ENCODE measurements around the gene CCDC146.
"Not testable (repeated sequence)": the region's sequence is repeated elsewhere in the genome, so short reads cannot be mapped to it uniquely, and the experiment has no call there.

DNA sequence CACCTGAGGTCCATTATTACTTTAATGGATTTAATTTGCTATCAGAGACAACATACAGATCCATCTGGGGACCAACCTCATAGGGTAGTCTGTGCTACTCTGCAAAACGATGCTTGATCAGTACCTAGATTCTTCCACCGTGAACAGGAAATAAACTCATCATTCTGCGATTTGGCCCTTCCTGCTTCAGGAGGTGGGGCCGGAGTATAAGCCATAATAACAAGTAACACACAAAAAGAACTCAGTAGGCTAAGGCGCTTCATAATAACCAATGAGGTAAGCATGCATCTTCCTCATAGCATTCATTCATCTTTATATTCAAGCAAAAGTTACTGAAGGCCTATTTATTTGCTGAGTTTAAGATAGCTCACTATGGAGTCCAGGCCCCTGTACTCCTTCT, 42.8 kb upstream of the CCDC146 start:
- TF ChIP-seq TAF1 (conservative IDR thresholded peaks at IDR 0.05); GABPA (IDR thresholded peaks at IDR 0.05 in 1 of 2, conservative IDR thresholded peaks at IDR 0.05 in 1 of 2); FOXA1 (IDR thresholded peaks at IDR 0.05); JUND (IDR thresholded peaks at IDR 0.05); YY1 (IDR thresholded peaks at IDR 0.05); SP1 (IDR thresholded peaks at IDR 0.05); EGR1 (IDR thresholded peaks at IDR 0.05; ENCODE audit: low read depth in 2 of 2); RAD21 (IDR thresholded peaks at IDR 0.05); RXRA (IDR thresholded peaks at IDR 0.05); NR2F2 (IDR thresholded peaks at IDR 0.05): not testable (repeated sequence)
- TF ChIP-seq, protein P1, sequence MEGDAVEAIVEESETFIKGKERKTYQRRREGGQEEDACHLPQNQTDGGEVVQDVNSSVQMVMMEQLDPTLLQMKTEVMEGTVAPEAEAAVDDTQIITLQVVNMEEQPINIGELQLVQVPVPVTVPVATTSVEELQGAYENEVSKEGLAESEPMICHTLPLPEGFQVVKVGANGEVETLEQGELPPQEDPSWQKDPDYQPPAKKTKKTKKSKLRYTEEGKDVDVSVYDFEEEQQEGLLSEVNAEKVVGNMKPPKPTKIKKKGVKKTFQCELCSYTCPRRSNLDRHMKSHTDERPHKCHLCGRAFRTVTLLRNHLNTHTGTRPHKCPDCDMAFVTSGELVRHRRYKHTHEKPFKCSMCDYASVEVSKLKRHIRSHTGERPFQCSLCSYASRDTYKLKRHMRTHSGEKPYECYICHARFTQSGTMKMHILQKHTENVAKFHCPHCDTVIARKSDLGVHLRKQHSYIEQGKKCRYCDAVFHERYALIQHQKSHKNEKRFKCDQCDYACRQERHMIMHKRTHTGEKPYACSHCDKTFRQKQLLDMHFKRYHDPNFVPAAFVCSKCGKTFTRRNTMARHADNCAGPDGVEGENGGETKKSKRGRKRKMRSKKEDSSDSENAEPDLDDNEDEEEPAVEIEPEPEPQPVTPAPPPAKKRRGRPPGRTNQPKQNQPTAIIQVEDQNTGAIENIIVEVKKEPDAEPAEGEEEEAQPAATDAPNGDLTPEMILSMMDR (IDR thresholded peaks at IDR 0.05; ENCODE audit: low read depth, low read length, missing input control): not testable (repeated sequence)
- TF ChIP-seq, protein P2, sequence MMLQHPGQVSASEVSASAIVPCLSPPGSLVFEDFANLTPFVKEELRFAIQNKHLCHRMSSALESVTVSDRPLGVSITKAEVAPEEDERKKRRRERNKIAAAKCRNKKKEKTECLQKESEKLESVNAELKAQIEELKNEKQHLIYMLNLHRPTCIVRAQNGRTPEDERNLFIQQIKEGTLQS (IDR thresholded peaks at IDR 0.05): not testable (repeated sequence)
- TF ChIP-seq, protein P3, sequence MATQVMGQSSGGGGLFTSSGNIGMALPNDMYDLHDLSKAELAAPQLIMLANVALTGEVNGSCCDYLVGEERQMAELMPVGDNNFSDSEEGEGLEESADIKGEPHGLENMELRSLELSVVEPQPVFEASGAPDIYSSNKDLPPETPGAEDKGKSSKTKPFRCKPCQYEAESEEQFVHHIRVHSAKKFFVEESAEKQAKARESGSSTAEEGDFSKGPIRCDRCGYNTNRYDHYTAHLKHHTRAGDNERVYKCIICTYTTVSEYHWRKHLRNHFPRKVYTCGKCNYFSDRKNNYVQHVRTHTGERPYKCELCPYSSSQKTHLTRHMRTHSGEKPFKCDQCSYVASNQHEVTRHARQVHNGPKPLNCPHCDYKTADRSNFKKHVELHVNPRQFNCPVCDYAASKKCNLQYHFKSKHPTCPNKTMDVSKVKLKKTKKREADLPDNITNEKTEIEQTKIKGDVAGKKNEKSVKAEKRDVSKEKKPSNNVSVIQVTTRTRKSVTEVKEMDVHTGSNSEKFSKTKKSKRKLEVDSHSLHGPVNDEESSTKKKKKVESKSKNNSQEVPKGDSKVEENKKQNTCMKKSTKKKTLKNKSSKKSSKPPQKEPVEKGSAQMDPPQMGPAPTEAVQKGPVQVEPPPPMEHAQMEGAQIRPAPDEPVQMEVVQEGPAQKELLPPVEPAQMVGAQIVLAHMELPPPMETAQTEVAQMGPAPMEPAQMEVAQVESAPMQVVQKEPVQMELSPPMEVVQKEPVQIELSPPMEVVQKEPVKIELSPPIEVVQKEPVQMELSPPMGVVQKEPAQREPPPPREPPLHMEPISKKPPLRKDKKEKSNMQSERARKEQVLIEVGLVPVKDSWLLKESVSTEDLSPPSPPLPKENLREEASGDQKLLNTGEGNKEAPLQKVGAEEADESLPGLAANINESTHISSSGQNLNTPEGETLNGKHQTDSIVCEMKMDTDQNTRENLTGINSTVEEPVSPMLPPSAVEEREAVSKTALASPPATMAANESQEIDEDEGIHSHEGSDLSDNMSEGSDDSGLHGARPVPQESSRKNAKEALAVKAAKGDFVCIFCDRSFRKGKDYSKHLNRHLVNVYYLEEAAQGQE (IDR thresholded peaks at IDR 0.05): not testable (repeated sequence)
